ENCODE measurements around the gene TMEM225. TPM values are rescaled to one million over a fixed set of nuclear protein-coding genes. Genes with fewer than 3 reads are reported as not detected.

TMEM225 gene, protein sequence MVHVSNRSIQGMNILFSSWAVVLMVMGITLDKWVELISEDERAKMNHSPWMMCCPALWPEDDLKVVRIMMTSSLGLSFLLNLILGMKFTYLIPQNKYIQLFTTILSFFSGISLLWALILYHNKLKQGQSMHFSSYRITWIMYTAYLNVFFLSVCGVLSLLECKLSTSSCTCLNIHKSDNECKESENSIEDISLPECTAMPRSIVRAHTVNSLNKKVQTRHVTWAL
- not detected for polyA plus RNA-seq (2012; ENCODE audit: low read depth, missing spikeins)

DNA sequence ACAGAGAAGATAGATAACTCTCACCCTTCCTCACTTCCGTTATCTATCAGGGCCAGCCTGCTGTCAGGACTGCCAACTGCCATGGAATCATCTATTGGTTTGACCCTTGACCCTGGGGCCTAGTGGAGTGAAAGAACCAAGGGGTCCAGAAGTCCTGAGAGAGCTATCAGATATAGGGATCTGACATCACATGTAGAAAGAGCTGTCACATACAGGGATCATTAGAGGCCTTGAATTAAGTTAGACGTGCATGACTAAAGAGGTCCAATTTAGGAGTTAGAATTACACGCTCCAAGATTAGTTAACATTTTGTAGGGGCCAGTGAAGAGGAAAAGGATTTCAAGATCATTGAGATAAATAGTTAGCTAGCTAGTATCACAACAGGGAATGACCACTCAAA, at the start of gene TMEM225:
TSS of gene TMEM225 (minus strand) at position 101 of the 400 bp plus-strand sequence. CDS start 245 bp downstream, outside the sequence.
- DNase-seq (ENCODE audit: insufficient read length, low spot score) (no peak), FAIRE-seq (no peak)
- TF ChIP-seq SPI1 (IDR thresholded peaks at IDR 0.05; ENCODE audit: low read depth, low read length) (no peak), POU2F2 (IDR thresholded peaks at IDR 0.05; ENCODE audit: low read depth, low read length) (no peak), PAX5 (IDR thresholded peaks at IDR 0.05; ENCODE audit: insufficient read depth, low read length, severe bottlenecking) (no peak), TAF1 (IDR thresholded peaks at IDR 0.05; ENCODE audit: low read depth, low read length) (no peak), POLR2AphosphoS5 (IDR thresholded peaks at IDR 0.05; ENCODE audit: low read depth, low read length) (no peak), POLR2A (IDR thresholded peaks at IDR 0.05; ENCODE audit: low read depth, low read length) (no peak)

- DNase-seq (ENCODE audit: insufficient read length, low spot score): no peak
- TF ChIP-seq TAF1 (IDR thresholded peaks at IDR 0.05; ENCODE audit: low read depth, low read length): no peak
- no peak for TF ChIP-seq POLR2A (IDR thresholded peaks at IDR 0.05; ENCODE audit: low read depth, low read length)
- TF ChIP-seq SPI1 (IDR thresholded peaks at IDR 0.05; ENCODE audit: low read depth, low read length): no peak
- no peak for TF ChIP-seq PAX5 (IDR thresholded peaks at IDR 0.05; ENCODE audit: insufficient read depth, low read length, severe bottlenecking)
- no peak for TF ChIP-seq POLR2AphosphoS5 (IDR thresholded peaks at IDR 0.05; ENCODE audit: low read depth, low read length)
- TF ChIP-seq POU2F2 (IDR thresholded peaks at IDR 0.05; ENCODE audit: low read depth, low read length): no peak
- no peak for FAIRE-seq
These were observed 38.6 kb upstream of the TMEM225 start for GRCh38 chr11:123924027-123924426.

GRCh38 chr11:123920943-123921342, 35.5 kb upstream of the TMEM225 start:
- no peak for DNase-seq (ENCODE audit: insufficient read length, low spot score)
- no peak for FAIRE-seq
- TF ChIP-seq POU2F2 (IDR thresholded peaks at IDR 0.05; ENCODE audit: low read depth, low read length): no peak
- TF ChIP-seq POLR2A (IDR thresholded peaks at IDR 0.05; ENCODE audit: low read depth, low read length): no peak
- no peak for TF ChIP-seq POLR2AphosphoS5 (IDR thresholded peaks at IDR 0.05; ENCODE audit: low read depth, low read length)
- no peak for TF ChIP-seq TAF1 (IDR thresholded peaks at IDR 0.05; ENCODE audit: low read depth, low read length)
- TF ChIP-seq SPI1 (IDR thresholded peaks at IDR 0.05; ENCODE audit: low read depth, low read length): no peak
- TF ChIP-seq PAX5 (IDR thresholded peaks at IDR 0.05; ENCODE audit: insufficient read depth, low read length, severe bottlenecking): no peak

GRCh38 chr11:123905826-123906225, 20.4 kb upstream of the TMEM225 start:
- TF ChIP-seq SPI1 (IDR thresholded peaks at IDR 0.05; ENCODE audit: low read depth, low read length) (no peak), POU2F2 (IDR thresholded peaks at IDR 0.05; ENCODE audit: low read depth, low read length) (no peak), TAF1 (IDR thresholded peaks at IDR 0.05; ENCODE audit: low read depth, low read length) (no peak), PAX5 (IDR thresholded peaks at IDR 0.05; ENCODE audit: insufficient read depth, low read length, severe bottlenecking) (no peak), POLR2AphosphoS5 (IDR thresholded peaks at IDR 0.05; ENCODE audit: low read depth, low read length) (no peak), POLR2A (IDR thresholded peaks at IDR 0.05; ENCODE audit: low read depth, low read length) (no peak)
- FAIRE-seq (no peak), DNase-seq (ENCODE audit: insufficient read length, low spot score) (no peak)

- FAIRE-seq (no peak), DNase-seq (ENCODE audit: insufficient read length, low spot score) (no peak)
- TF ChIP-seq SPI1 (IDR thresholded peaks at IDR 0.05; ENCODE audit: low read depth, low read length): no peak
- no peak for TF ChIP-seq POLR2A (IDR thresholded peaks at IDR 0.05; ENCODE audit: low read depth, low read length)
- TF ChIP-seq POLR2AphosphoS5 (IDR thresholded peaks at IDR 0.05; ENCODE audit: low read depth, low read length): no peak
- no peak for TF ChIP-seq PAX5 (IDR thresholded peaks at IDR 0.05; ENCODE audit: insufficient read depth, low read length, severe bottlenecking)
- TF ChIP-seq TAF1 (IDR thresholded peaks at IDR 0.05; ENCODE audit: low read depth, low read length): no peak
- no peak for TF ChIP-seq POU2F2 (IDR thresholded peaks at IDR 0.05; ENCODE audit: low read depth, low read length)
These were observed 19.5 kb upstream of the TMEM225 start for GRCh38 chr11:123904932-123905331.

DNA sequence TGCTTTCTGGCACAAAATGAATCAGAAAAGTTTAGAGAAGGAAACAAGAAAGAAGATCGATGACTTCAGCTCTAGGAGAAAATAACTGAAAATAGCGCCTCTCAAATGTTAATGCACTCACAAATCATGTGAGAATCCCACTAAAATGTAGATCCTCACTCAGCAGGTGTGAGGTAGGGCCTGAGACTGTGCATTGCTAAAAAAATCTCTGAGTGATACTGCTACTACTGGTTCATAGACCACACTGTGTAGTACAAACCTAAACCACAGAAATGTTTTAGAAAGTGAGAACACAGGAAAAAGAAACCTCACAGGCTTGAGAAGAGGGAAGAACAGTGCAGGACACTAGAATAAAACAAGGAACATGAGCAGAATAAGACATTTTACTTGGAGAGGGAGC, 18.5 kb upstream of the TMEM225 start:
- DNase-seq (ENCODE audit: insufficient read length, low spot score) (no peak), FAIRE-seq (peak; percentile 54)
- TF ChIP-seq POU2F2 (IDR thresholded peaks at IDR 0.05; ENCODE audit: low read depth, low read length) (no peak), POLR2AphosphoS5 (IDR thresholded peaks at IDR 0.05; ENCODE audit: low read depth, low read length) (no peak), PAX5 (IDR thresholded peaks at IDR 0.05; ENCODE audit: insufficient read depth, low read length, severe bottlenecking) (no peak), SPI1 (IDR thresholded peaks at IDR 0.05; ENCODE audit: low read depth, low read length) (no peak), TAF1 (IDR thresholded peaks at IDR 0.05; ENCODE audit: low read depth, low read length) (no peak), POLR2A (IDR thresholded peaks at IDR 0.05; ENCODE audit: low read depth, low read length) (no peak)

GRCh38 chr11:123901867-123902266, 16.4 kb upstream of the TMEM225 start, which contains the start of gene OR8D4:
OR8D4 (plus strand) TSS chr11:123902167; CDS start chr11:123906432, 4,265 bp downstream.
- FAIRE-seq: no peak
- TF ChIP-seq PAX5 (IDR thresholded peaks at IDR 0.05; ENCODE audit: insufficient read depth, low read length, severe bottlenecking) (no peak), TAF1 (IDR thresholded peaks at IDR 0.05; ENCODE audit: low read depth, low read length) (no peak), POLR2A (IDR thresholded peaks at IDR 0.05; ENCODE audit: low read depth, low read length) (no peak), POLR2AphosphoS5 (IDR thresholded peaks at IDR 0.05; ENCODE audit: low read depth, low read length) (no peak), SPI1 (IDR thresholded peaks at IDR 0.05; ENCODE audit: low read depth, low read length) (no peak), POU2F2 (IDR thresholded peaks at IDR 0.05; ENCODE audit: low read depth, low read length) (no peak)
- no peak for DNase-seq (ENCODE audit: insufficient read length, low spot score)

DNA sequence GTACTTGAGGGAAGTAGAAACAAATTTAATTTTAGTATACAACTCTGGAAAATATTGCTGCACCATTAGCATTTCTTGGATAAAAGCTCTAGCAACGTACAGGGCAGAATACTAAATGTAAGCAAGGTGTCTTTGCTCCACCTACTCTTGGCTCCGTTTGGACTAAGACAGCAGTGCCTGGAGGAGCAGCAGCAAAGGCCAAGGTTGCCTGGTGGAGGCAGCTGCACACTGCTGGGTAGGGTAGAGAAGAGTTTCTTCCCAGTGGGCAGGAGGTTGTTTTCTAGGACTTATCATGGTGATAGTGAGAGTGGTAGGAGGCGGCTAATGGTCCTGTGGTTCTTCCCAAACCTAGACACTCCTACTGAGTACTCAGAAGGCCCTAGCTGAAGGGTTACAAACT, 14.3 kb upstream of the TMEM225 start:
- no peak for TF ChIP-seq TAF1 (IDR thresholded peaks at IDR 0.05; ENCODE audit: low read depth, low read length)
- no peak for TF ChIP-seq PAX5 (IDR thresholded peaks at IDR 0.05; ENCODE audit: insufficient read depth, low read length, severe bottlenecking)
- no peak for TF ChIP-seq SPI1 (IDR thresholded peaks at IDR 0.05; ENCODE audit: low read depth, low read length)
- FAIRE-seq: no peak
- DNase-seq (ENCODE audit: insufficient read length, low spot score): no peak

DNA sequence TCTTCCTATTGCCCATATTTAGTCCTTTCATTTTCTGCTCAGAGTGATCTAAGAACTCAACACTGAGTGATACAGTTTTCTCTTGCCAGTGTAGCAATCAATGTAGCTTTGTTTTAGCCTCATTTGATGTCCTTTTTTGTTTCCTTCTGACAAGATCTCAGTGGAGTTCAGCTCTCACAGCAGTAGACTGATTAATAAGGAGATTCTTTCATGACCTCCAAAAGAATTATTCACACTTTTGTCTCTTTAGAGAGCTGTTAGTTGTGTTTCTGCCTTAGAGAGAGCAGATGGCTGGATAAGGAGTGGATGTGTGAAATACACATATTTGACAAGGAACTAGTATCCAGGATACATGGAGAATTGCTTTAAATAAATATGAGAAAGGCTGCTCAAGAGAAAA, 6.6 kb upstream of the TMEM225 start:
- DNase-seq (ENCODE audit: insufficient read length, low spot score) (no peak), FAIRE-seq (no peak)
- TF ChIP-seq POLR2AphosphoS5 (IDR thresholded peaks at IDR 0.05; ENCODE audit: low read depth, low read length) (no peak), TAF1 (IDR thresholded peaks at IDR 0.05; ENCODE audit: low read depth, low read length) (no peak), PAX5 (IDR thresholded peaks at IDR 0.05; ENCODE audit: insufficient read depth, low read length, severe bottlenecking) (no peak), SPI1 (IDR thresholded peaks at IDR 0.05; ENCODE audit: low read depth, low read length) (no peak), POU2F2 (IDR thresholded peaks at IDR 0.05; ENCODE audit: low read depth, low read length) (no peak), POLR2A (IDR thresholded peaks at IDR 0.05; ENCODE audit: low read depth, low read length) (no peak)

Measured in GM12891 (cell line).